IMR-90 (cell line): Measurements from ENCODE around the gene BMP7. TPM values are rescaled to one million over a fixed set of nuclear protein-coding genes. Genes with fewer than 3 reads are reported as not detected.

Experiments
- ATAC-seq: fragments of 200-7000 bp; cut with Tn5 transposase; 2 replicates; pipeline ENCODE4 v1.9.1; 2020; ENCODE audit warnings: low read depth, mild to moderate bottlenecking, moderate library complexity
- BruUV-seq: library from RNA; stranded (reverse); fragments of 400-500 nt; replicated peaks from 2 replicates; lab custom pipeline; 2021; lab: Mats Ljungman, UMichigan
- CTCF ChIA-PET: fragments of 300-600 bp; formaldehyde crosslinking; extraction: SDS; loops from one replicate; lab custom pipeline; 2021; ENCODE audit warnings: antibody characterized with exemption; lab: Yijun Ruan, JAX
- POLR2A ChIA-PET: fragments of 300-600 bp; sonication (Branson Sonifier 250); formaldehyde crosslinking; loops from one replicate; lab custom pipeline; 2022; ENCODE audit warnings: antibody characterized with exemption; ENCODE audit not compliant: unreplicated experiment; lab: Charles Lee
- DNase-seq: peaks from one replicate; pipeline ENCODE4 v3.0.0; 2013
- H2AFZ ChIP-seq: replicated peaks from 2 replicates; pipeline ENCODE3; 2013; ENCODE audit warnings: low read length, mild to moderate bottlenecking; ENCODE audit not compliant: poor library complexity
- H2AK5ac ChIP-seq: 2 replicates; pipeline ENCODE4 v1.6.1; 2013; ENCODE audit warnings: low read depth, low read length, inconsistent platforms
- H2AK9ac ChIP-seq: replicated peaks from 2 replicates; pipeline ENCODE3; 2013; ENCODE audit warnings: mild to moderate bottlenecking, low read depth, low read length, moderate library complexity; ENCODE audit not compliant: poor library complexity
- H2BK120ac ChIP-seq: 2 replicates; pipeline ENCODE4 v1.6.1; 2013; ENCODE audit warnings: low read depth, low read length, inconsistent platforms
- H2BK15ac ChIP-seq: 3 replicates; pipeline ENCODE4 v1.6.1; 2013; ENCODE audit warnings: low read depth, low read length, inconsistent platforms
- H2BK20ac ChIP-seq: 2 replicates; pipeline ENCODE4 v1.6.1; 2013; ENCODE audit warnings: low read depth, mild to moderate bottlenecking, inconsistent platforms, low read length, moderate library complexity
- H2BK5ac ChIP-seq: 2 replicates; pipeline ENCODE4 v1.6.1; 2013; ENCODE audit warnings: mild to moderate bottlenecking, low read depth, low read length, inconsistent platforms; ENCODE audit not compliant: poor library complexity, severe bottlenecking
- H3K14ac ChIP-seq: replicated peaks from 2 replicates; pipeline ENCODE4 v1.6.1; 2013; ENCODE audit warnings: low read depth, low read length, inconsistent platforms
- H3K18ac ChIP-seq: 2 replicates; pipeline ENCODE4 v1.6.1; 2013; ENCODE audit warnings: low read depth, low read length, control low read depth
- H3K23ac ChIP-seq: 2 replicates; pipeline ENCODE4 v1.6.1; 2013; ENCODE audit warnings: low read depth, low read length, inconsistent platforms
- H3K27ac ChIP-seq: 2 replicates; pipeline ENCODE4 v1.5.1; 2013; ENCODE audit warnings: mild to moderate bottlenecking, control low read depth, low read length; ENCODE audit not compliant: insufficient read depth
- H3K27me3 ChIP-seq: 2 replicates; pipeline ENCODE4 v1.6.1; 2013; ENCODE audit warnings: low read length; ENCODE audit not compliant: control insufficient read depth, insufficient read depth
- H3K36me3 ChIP-seq: 2 replicates; pipeline ENCODE4 v1.6.1; 2013; ENCODE audit warnings: low read length, mixed read lengths; ENCODE audit not compliant: control insufficient read depth, insufficient read depth
- H3K4ac ChIP-seq: 2 replicates; pipeline ENCODE4 v1.6.1; 2013; ENCODE audit warnings: low read depth, low read length, inconsistent platforms
- H3K4me1 ChIP-seq: 2 replicates; pipeline ENCODE4 v1.6.1; 2013; ENCODE audit warnings: low read length, mixed read lengths; ENCODE audit not compliant: control insufficient read depth, insufficient read depth
- H3K4me2 ChIP-seq: 2 replicates; pipeline ENCODE4 v1.6.1; 2013; ENCODE audit warnings: low read depth, mild to moderate bottlenecking, control low read depth, low read length, moderate library complexity
- H3K4me3 ChIP-seq: 2 replicates; pipeline ENCODE4 v1.5.1; 2013; ENCODE audit warnings: low read depth, mild to moderate bottlenecking, control low read depth, low read length, moderate library complexity; ENCODE audit not compliant: insufficient read depth
- H3K56ac ChIP-seq: 2 replicates; pipeline ENCODE4 v1.6.1; 2013; ENCODE audit warnings: low read length, inconsistent platforms; ENCODE audit not compliant: insufficient read depth; ENCODE audit errors: extremely low read depth
- H3K79me1 ChIP-seq, 2 experiments: 2 replicates each; pipeline ENCODE4 v1.6.1; 2013; ENCODE audit warnings: low read length in 2 of 2, inconsistent platforms in 1 of 2, low read depth in 1 of 2
- H3K9ac ChIP-seq: 2 replicates; pipeline ENCODE4 v1.6.1; 2013; ENCODE audit warnings: low read depth, low read length, control low read depth
- H3K9me1 ChIP-seq: 2 replicates; pipeline ENCODE4 v1.6.1; 2013; ENCODE audit warnings: low read length, inconsistent platforms; ENCODE audit not compliant: insufficient read depth
- H3K9me3 ChIP-seq: 2 replicates; pipeline ENCODE4 v1.6.1; 2013; ENCODE audit warnings: low read length; ENCODE audit not compliant: control insufficient read depth, insufficient read depth
- H4K20me1 ChIP-seq: 2 replicates; pipeline ENCODE4 v1.6.1; 2013; ENCODE audit warnings: low read length, inconsistent platforms; ENCODE audit not compliant: insufficient read depth
- H4K5ac ChIP-seq: 2 replicates; pipeline ENCODE4 v1.6.1; 2013; ENCODE audit warnings: mild to moderate bottlenecking, low read depth, low read length, control low read depth
- H4K8ac ChIP-seq, 2 experiments: 2 replicates each; pipeline ENCODE4 v1.6.1; 2013; ENCODE audit warnings: low read depth in 2 of 2, low read length in 2 of 2, control low read depth in 1 of 2, inconsistent platforms in 1 of 2
- H4K91ac ChIP-seq: 2 replicates; pipeline ENCODE4 v1.6.1; 2013; ENCODE audit warnings: low read depth, low read length, inconsistent platforms; ENCODE audit not compliant: insufficient read depth
- CTCF ChIP-seq: conservative IDR thresholded peaks from 2 replicates; pipeline ENCODE4 v1.5.1; 2012; ENCODE audit warnings: mild to moderate bottlenecking, low read depth, low read length, improper control_type of control experiment
- NFE2L2 ChIP-seq: fragments of 150-350 bp; IDR thresholded peaks from 2 replicates; pipeline ENCODE4 v1.6.1; 2016; ENCODE audit warnings: low read depth, mild to moderate bottlenecking, low read length
- RAD21 ChIP-seq: IDR thresholded peaks from 2 replicates; pipeline ENCODE4 v1.6.1; 2012; ENCODE audit warnings: low read length, improper control_type of control experiment
- WGBS, 2 experiments: methylation state at CpG; one replicate each; pipeline versions ENCODE4 v1.1.5 to v1.1.7; 2013; ENCODE audit warnings: missing lambda C conversion rate in 2 of 2; ENCODE audit not compliant: insufficient read length in 1 of 2; ENCODE audit errors: extremely low coverage in 2 of 2; 5-methylcytosine and 5-hydroxymethylcytosine counted together
- dilution Hi-C: fragments of 300-500 bp; cut with HindIII; formaldehyde crosslinking; loops from one replicate; pipeline ENCODE4 v1.14.3; 2018; ENCODE audit warnings: low sequenced_read_pairs; ENCODE audit not compliant: unreplicated experiment
- in situ Hi-C: fragments of 300-500 bp; cut with MboI; formaldehyde crosslinking; loops from 3 replicates; pipeline ENCODE4 v1.14.3; 2019; ENCODE audit warnings: low sequenced_read_pairs, inconsistent platforms, mixed read lengths
- intact Hi-C: fragments of 100-400 bp; cut with micrococcal nuclease; formaldehyde crosslinking; loops from 2 replicates; pipeline ENCODE4 v1.10.0; 2022
- polyA plus RNA-seq, 3 experiments: library from polyadenylated mRNA; depleted of rRNA; stranded (reverse); fragments of >200 nt; gene quantifications; 2 replicates each; pipeline ENCODE4 v1.2.3, GENCODE V29; 2012; ENCODE audit warnings: low replicate concordance in 1 of 3
- total RNA-seq: library from RNA; depleted of rRNA; stranded (reverse); fragments of >200 nt; gene quantifications from 2 replicates; pipeline ENCODE4 v1.2.3, GENCODE V29; 2012

BMP7 gene
- total and polyA plus RNA-seq, 2 of the 4 experiments (the other 2 are of a cell fraction): not detected

DNA sequence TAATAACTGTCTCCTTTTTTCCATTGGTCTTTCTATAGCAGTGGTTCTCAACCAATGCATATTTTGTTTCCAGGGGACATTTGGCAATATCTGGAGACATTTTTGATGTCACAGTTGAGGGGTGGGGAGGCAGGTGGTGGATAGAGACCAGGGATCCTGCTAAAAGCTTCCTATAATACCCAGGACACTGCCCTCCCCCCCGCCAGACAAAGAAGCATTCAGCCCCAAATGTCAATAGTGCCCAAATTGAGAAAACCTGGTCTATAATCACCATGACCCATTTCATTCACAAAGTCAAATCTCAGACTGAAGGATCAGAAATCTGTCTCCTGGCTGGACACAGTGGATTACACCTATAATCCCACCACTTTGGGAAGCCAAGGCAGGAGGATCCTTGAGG lies 128.8 kb downstream of the BMP7 start (continued):
- no peak for TF ChIP-seq CTCF

- ATAC-seq (no peak), DNase-seq (no peak)
- no peak overlapping the region for H4K91ac ChIP-seq
- in situ Hi-C loops: no loop called here
- H4K20me1 ChIP-seq: no peaks in the 10 kb centered on the region
- 100% methylated on average over 2 of the region's 7 CpGs; no CpG with 5 or more reads in 1 of the 2 experiments for WGBS, 2 experiments
- no peak overlapping the region for H2BK15ac ChIP-seq
- peaks cover 8% of the 10 kb centered on the region for H3K9me3 ChIP-seq
- H3K23ac ChIP-seq: no peak overlapping the region
- no peak overlapping the region for H4K5ac ChIP-seq
- no peaks in the 10 kb centered on the region for H3K79me1 ChIP-seq
- BruUV-seq: no TSS peak
- H2AK9ac ChIP-seq: no peak overlapping the region
- no peak overlapping the region for H3K4ac ChIP-seq
- intact Hi-C loops: no loop called here
- no peaks in the 10 kb centered on the region for H3K9me1 ChIP-seq
- H2AFZ ChIP-seq: no peak overlapping the region
- H3K4me3 ChIP-seq: no peak overlapping the region
- TF ChIP-seq NFE2L2: no peak
- TF ChIP-seq RAD21: no peak
- ChIA-PET CTCF (no interaction called here), POLR2A (no interaction called here)
- no peak overlapping the region for H2BK5ac ChIP-seq
- H2BK20ac ChIP-seq: no peak overlapping the region
- no peak overlapping the region for H4K8ac ChIP-seq
- no peak overlapping the region for H3K9ac ChIP-seq
- H3K14ac ChIP-seq: no peak overlapping the region
- no peaks in the 10 kb centered on the region for H3K36me3 ChIP-seq
- dilution Hi-C loops: no loop called here
- no peak overlapping the region for H2AK5ac ChIP-seq
- H3K56ac ChIP-seq: no peak overlapping the region
- no peaks in the 10 kb centered on the region for H3K4me1 ChIP-seq
- H3K18ac ChIP-seq: no peak overlapping the region
- no peak overlapping the region for H3K4me2 ChIP-seq
- no peak overlapping the region for H2BK120ac ChIP-seq
- no peaks in the 10 kb centered on the region for H3K27me3 ChIP-seq
- no peak overlapping the region for H3K27ac ChIP-seq
Observed at GRCh38 chr20:57136734-57137133, 129.7 kb downstream of the BMP7 start.
